Panc1 (cell line): ENCODE measurements around the gene UBE2J2. TPM values are rescaled to one million over a fixed set of nuclear protein-coding genes. Genes with fewer than 3 reads are reported as not detected.
A peak's percentile ranks its signal among the peaks of the same experiment; 100 is the strongest.

ENCODE experiments used
- ATAC-seq: fragments of 200-7000 bp; cut with Tn5 transposase; 2 replicates; pipeline ENCODE4 v1.9.1; 2020; ENCODE audit warnings: mild to moderate bottlenecking, moderate library complexity
- BruUV-seq: library from RNA; stranded (reverse); fragments of 400-500 nt; replicated peaks from 2 replicates; lab custom pipeline; 2021; lab: Mats Ljungman, UMichigan
- CTCF ChIA-PET: fragments of 300-600 bp; sonication (Branson Sonifier 250); formaldehyde crosslinking; loops from one replicate; lab custom pipeline; 2022; ENCODE audit warnings: antibody characterized with exemption; lab: Charles Lee
- POLR2A ChIA-PET: fragments of 300-600 bp; sonication (Branson Sonifier 250); formaldehyde crosslinking; loops from one replicate; lab custom pipeline; 2022; ENCODE audit warnings: antibody characterized with exemption; lab: Charles Lee
- DNase-seq: peaks from one replicate; pipeline ENCODE4 v3.0.0-alpha.2; 2010; ENCODE audit warnings: low read depth, low spot score
- H3K27ac ChIP-seq: 2 replicates; pipeline ENCODE4 v1.5.1; 2011; ENCODE audit warnings: mild to moderate bottlenecking, low read length, inconsistent platforms
- H3K27me3 ChIP-seq: fragments of 200-500 bp; sonication (Bioruptor generic); 2 replicates; pipeline ENCODE4 v1.6.0; 2014; ENCODE audit warnings: low read length, inconsistent platforms; ENCODE audit not compliant: control insufficient read depth, insufficient read depth
- H3K36me3 ChIP-seq: fragments of 200-500 bp; sonication (Bioruptor generic); 2 replicates; pipeline ENCODE4 v1.5.1; 2014; ENCODE audit warnings: inconsistent platforms, mild to moderate bottlenecking, low read length, moderate library complexity; ENCODE audit not compliant: control insufficient read depth, insufficient read depth
- H3K4me1 ChIP-seq: 2 replicates; pipeline ENCODE4 v1.5.1; 2011; ENCODE audit warnings: inconsistent platforms, mild to moderate bottlenecking, low read length, moderate library complexity; ENCODE audit not compliant: control insufficient read depth, insufficient read depth
- H3K4me3 ChIP-seq, 2 experiments: 2 replicates each; pipeline ENCODE4 v1.5.1; 2011 to 2012; ENCODE audit warnings: low read depth in 2 of 2, low read length in 2 of 2, mild to moderate bottlenecking in 2 of 2, inconsistent platforms in 1 of 2, moderate library complexity in 1 of 2
- H3K9me3 ChIP-seq: fragments of 200-500 bp; sonication (Bioruptor generic); 2 replicates; pipeline ENCODE4 v1.5.1; 2014; ENCODE audit warnings: low read depth, mild to moderate bottlenecking, inconsistent platforms, low read length, moderate library complexity; ENCODE audit not compliant: control insufficient read depth, insufficient read depth
- CTCF ChIP-seq: fragments of 450-650 bp; IDR thresholded peaks from 2 replicates; pipeline ENCODE4 v1.5.1; 2017; ENCODE audit warnings: mild to moderate bottlenecking
- POLR2AphosphoS5 ChIP-seq: IDR thresholded peaks from 2 replicates; pipeline ENCODE4 v1.6.1; 2012; ENCODE audit warnings: mild to moderate bottlenecking, low read depth, low read length, moderate library complexity
- REST ChIP-seq, 2 experiments: IDR thresholded peaks; 2 replicates each; pipeline ENCODE4 v1.6.1; 2011 to 2012; ENCODE audit warnings: low read depth in 2 of 2, control low read depth in 1 of 2, low read length in 1 of 2, mild to moderate bottlenecking in 1 of 2, moderate library complexity in 1 of 2; ENCODE audit not compliant: insufficient read depth in 1 of 2
- SIN3A ChIP-seq: IDR thresholded peaks from 2 replicates; pipeline ENCODE4 v1.6.1; 2012; ENCODE audit warnings: low read depth, mild to moderate bottlenecking, low read length, moderate library complexity, borderline replicate concordance; ENCODE audit not compliant: insufficient read depth
- TCF7L2 ChIP-seq: IDR thresholded peaks from 2 replicates; pipeline ENCODE4 v1.6.1; 2011; ENCODE audit warnings: mild to moderate bottlenecking, low read depth, low read length, inconsistent platforms
- in situ Hi-C: cut with HindIII; loops from 2 replicates; pipeline ENCODE4 v1.10.0; 2016; ENCODE audit warnings: low sequenced_read_pairs, low pct_unique_long_range_greater_than_20kb
- intact Hi-C: fragments of 100-400 bp; cut with micrococcal nuclease; formaldehyde crosslinking; loops from one replicate; pipeline ENCODE4 v1.10.0; 2022; ENCODE audit not compliant: unreplicated experiment
- total RNA-seq: library from RNA; stranded (reverse); gene quantifications from one replicate; pipeline ENCODE4 v1.2.1, GENCODE V29; 2021; ENCODE audit not compliant: unreplicated experiment

UBE2J2 gene
- total RNA-seq, 1 experiment from 2014 or later = 101 TPM

GRCh38 chr1:1283821-1284220 lies 10.2 kb upstream of the UBE2J2 start:
- no peaks in the 10 kb centered on the region for H3K36me3 ChIP-seq
- TF ChIP-seq SIN3A = no peak
- no peak for TF ChIP-seq POLR2AphosphoS5
- no peak for TF ChIP-seq REST (IDR thresholded peaks at IDR 0.05; ENCODE audit: insufficient read depth in 1 of 2, low read depth in 2 of 2, low read length in 1 of 2)
- TF ChIP-seq CTCF = no peak
- TF ChIP-seq TCF7L2 = no peak
- ChIA-PET POLR2A (no interaction called here), CTCF (no interaction called here)
- DNase-seq (no peak), ATAC-seq (peak; percentile 51)
- H3K9me3 ChIP-seq = no peaks in the 10 kb centered on the region
- no peak overlapping the region for H3K27ac ChIP-seq
- no peak overlapping the region for H3K4me3 ChIP-seq
- intact Hi-C loops = no loop called here
- no peaks in the 10 kb centered on the region for H3K27me3 ChIP-seq
- in situ Hi-C loops = no loop called here
- peaks cover 18% of the 10 kb centered on the region for H3K4me1 ChIP-seq
- no TSS peak for BruUV-seq

GRCh38 chr1:1282998-1283397 lies 9.3 kb upstream of the UBE2J2 start:
- no peak overlapping the region for H3K27ac ChIP-seq
- H3K27me3 ChIP-seq = no peaks in the 10 kb centered on the region
- no peak for DNase-seq
- BruUV-seq = no TSS peak
- TF ChIP-seq REST (IDR thresholded peaks at IDR 0.05; ENCODE audit: insufficient read depth in 1 of 2, low read depth in 2 of 2, low read length in 1 of 2) (no peak), TCF7L2 (no peak), CTCF (no peak), POLR2AphosphoS5 (no peak), SIN3A (no peak)
- ChIA-PET POLR2A (interaction anchor here (0.7 kb wide), 1 partner anchor 300 kb away, joined by 4 read pairs; no protein-coding TSS in a partner anchor), CTCF (interaction anchor here (0.6 kb wide), 1 partner anchor 9 kb away, joined by 3 read pairs; the partner anchor contains the start of gene UBE2J2)
- intact Hi-C loops = no loop called here
- no peak for ATAC-seq
- in situ Hi-C loops = no loop called here
- no peaks in the 10 kb centered on the region for H3K36me3 ChIP-seq
- no peak overlapping the region for H3K4me3 ChIP-seq
- no peaks in the 10 kb centered on the region for H3K9me3 ChIP-seq
- H3K4me1 ChIP-seq = peaks cover 18% of the 10 kb centered on the region
